GM12873 (cell line): ENCODE measurements around the gene UCP3.

ENCODE experiments used
- TF ChIP-seq, protein P1 (sequence below): IDR thresholded peaks from 2 replicates; pipeline ENCODE4 v1.5.1; 2012; ENCODE audit warnings: low read depth, mild to moderate bottlenecking, moderate library complexity, low read length, control low read depth; ENCODE audit not compliant: insufficient read depth; ENCODE audit errors: missing control alignments

Gene UCP3

DNA sequence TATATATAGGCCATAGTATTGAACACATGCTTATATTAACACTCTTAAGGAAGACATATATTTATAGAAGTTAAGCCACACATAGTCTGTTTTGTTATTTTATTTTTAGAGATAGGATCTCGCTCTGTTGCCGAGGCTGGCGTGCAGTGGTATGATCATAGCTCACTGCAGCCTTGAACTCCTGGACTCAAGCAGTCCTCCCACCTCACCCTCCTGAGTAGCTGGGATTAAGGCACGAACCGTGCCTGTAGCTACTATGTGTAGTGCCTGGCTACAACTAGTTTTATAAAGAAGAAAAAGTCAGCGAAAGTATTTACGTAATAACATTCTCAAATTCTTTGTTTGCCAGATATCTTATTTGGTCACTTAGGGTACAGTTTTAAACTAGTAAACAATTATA lies 20.7 kb downstream of the UCP3 start:
- TF ChIP-seq, protein P1, sequence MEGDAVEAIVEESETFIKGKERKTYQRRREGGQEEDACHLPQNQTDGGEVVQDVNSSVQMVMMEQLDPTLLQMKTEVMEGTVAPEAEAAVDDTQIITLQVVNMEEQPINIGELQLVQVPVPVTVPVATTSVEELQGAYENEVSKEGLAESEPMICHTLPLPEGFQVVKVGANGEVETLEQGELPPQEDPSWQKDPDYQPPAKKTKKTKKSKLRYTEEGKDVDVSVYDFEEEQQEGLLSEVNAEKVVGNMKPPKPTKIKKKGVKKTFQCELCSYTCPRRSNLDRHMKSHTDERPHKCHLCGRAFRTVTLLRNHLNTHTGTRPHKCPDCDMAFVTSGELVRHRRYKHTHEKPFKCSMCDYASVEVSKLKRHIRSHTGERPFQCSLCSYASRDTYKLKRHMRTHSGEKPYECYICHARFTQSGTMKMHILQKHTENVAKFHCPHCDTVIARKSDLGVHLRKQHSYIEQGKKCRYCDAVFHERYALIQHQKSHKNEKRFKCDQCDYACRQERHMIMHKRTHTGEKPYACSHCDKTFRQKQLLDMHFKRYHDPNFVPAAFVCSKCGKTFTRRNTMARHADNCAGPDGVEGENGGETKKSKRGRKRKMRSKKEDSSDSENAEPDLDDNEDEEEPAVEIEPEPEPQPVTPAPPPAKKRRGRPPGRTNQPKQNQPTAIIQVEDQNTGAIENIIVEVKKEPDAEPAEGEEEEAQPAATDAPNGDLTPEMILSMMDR, result no peak

DNA sequence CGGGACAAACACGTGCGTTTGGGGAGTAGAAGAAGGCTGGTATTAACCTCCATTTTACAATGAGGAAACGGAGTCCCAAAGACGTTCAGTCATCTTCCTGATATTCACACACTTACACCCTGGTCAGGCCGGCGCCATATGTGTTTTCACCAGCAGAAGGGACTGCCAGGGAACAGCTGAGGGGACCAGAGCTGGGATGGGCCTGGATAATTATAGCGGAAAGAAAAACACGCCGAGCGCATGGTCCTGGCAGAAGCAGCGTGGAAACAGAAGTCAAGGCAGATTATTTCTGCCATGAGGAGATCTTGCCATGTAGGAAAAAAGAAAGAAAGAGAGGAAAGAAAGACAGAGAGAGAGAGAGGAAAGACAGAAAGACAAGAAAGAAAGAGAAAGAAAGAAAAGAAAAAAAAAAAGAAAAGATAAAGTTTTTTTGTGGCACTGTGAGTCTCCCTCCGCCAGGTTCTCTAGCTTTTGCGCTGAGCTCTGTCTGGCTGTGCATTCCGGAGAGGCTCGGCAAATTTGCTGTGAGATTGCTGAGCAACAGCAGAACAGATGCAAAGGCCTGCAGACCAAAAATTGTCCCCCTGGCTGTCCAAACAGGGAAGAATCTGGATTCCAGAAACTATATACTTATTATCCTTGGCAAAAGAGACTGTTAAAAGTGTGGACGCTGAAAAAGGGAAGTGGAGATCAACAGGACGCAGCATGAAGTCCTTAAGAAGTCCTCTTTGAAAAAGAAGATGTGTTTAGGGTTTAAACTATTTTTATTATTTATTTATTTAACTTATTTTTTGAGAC lies 24.9 kb downstream of the UCP3 start:
- TF ChIP-seq, protein P1, result no peak

DNA sequence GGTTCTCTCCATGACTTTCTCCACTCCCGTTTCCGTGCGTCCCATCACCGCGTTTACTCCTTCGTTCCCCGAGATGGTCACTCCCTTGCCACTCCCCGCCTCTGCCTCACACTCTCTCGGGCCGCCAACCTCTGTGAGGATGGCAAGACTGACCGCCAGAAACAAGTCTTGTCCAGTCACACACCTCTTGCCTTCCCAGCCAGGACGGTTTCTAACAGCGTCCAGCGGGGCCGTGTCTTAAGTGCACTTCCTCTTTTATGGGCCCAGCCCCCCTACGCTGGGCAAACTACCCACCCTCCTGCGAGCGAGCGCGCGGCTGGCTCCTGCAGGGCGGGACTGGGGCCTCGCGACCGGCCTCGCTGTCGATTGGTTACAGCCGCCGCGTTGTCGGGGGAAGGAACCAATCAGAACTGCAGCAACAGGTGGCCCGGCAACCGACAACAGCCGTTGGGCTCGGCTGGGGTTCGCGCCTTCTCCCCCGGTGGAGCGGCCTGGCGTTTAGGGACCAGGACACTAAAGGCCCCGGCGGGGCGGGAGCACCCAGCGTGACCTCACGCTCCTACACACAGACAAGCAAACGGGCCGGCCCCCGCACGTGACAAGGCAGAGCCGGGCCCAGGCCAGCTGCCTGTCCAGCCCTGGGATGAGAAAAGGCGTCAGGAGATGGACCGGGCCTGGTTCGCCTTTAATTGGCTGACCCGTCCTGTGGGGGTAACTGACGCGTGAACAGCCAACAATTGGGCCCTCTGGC lies 25.7 kb downstream of the UCP3 start:
- TF ChIP-seq, protein P1, result no peak

DNA sequence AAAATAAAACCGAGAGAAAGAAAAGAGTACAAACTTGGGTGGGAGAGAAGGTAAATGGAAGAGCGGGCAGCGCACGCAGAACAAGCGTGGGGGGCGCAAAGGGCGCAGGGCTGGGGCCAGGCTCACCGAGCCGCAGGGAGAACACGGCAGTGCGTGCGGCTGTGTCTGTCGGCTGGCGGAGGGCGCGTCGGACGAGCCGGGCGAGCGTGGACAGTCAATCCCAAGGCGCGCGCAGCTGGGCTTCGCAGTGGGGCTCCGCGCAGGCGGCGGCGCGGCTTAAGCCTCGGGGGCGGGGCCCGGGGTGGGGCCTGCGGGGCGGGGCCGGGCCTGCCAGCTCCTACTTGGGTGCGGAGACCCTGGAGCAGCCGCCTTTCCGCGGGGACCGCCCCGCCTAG lies 26.3 kb downstream of the UCP3 start, which contains the start of gene UCP2:
Gene UCP2, minus strand, starts transcription at position 249 of the 395 bp plus-strand sequence. CDS start 4,465 bp downstream, outside the sequence.
- TF ChIP-seq, protein P1, result no peak

DNA sequence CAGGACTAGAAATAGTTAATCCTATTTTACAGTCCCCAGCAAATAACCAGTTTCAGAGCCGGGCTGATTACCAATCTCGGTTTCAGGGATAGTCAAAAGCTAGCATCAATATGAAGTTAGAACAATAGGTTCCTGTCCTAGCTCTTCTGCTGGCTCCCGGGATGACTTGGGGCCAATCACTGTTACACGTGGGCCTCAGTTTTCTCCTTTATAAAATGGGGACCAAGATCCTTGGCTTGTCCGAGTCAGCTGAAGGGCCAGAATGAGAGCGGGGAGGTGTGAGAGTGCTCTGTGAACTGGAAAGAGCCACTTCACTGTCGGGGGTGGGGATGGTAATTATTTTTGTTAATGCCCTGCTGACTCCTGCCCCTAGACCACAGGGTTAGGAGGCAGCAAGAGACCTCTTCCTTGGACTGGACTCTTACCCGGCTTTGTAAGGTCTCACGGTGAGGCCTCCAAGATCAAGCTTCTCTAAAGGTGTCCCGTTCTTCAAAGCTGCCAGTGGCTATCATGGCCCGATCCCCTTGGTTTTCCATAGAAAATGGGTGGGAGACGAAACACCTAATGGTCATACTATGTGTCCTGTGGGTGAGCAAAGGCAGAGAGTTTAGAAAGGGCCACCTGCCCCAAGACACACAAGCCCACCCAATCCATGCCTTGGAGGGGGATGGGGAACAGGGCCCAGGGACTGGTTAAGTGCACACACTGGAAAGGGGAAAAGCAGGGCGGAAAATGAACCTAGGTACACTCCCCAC lies 27.7 kb downstream of the UCP3 start:
- TF ChIP-seq, protein P1, result no peak

DNA sequence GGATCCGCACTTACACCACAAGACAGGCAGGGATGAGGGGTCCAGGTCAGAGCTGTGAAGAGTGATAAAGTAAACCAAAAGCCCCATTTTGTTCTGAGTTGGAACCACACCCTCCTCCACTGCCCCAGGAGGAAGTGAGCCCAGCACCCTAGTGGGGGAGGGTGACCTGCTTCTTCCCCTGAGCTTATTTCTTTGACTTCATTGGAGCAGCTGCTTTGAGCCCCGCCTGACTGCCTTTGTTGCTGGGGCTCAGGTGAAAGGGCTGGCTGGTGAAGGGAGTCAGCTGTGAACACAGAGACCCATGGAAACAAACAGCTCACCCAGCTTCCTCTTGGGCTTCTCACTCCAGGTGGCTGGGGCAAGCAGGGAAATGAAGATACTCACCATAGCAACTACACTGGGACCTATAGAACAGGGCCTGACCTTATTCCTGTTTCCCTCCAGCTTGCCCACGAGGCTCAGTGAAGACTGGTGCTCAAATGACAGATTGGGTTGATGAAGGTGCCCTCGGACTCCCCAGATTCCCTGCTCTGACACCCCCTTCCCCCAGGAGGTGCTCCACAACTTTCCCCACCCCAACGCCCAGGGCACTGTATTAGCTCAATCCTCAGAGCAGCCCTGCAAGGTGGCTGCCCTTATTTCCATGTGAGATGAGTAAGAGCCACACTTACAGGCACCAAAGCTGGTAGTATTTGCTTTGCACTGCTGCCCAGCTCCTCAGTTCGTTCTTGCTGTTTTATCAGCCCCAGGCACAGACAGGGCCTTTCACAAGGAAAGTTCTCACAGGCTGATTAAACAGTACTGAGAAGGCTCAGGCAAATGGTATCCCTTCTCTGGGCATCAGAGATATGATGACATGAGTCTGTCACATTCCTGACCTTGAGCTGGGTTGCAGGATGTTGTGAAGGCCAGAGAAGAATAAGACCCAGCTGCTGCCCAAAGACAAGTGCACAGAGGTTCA lies 28.6 kb downstream of the UCP3 start:
- TF ChIP-seq, protein P1, result no peak
